ENCODE results near the gene FGD4.

DNA sequence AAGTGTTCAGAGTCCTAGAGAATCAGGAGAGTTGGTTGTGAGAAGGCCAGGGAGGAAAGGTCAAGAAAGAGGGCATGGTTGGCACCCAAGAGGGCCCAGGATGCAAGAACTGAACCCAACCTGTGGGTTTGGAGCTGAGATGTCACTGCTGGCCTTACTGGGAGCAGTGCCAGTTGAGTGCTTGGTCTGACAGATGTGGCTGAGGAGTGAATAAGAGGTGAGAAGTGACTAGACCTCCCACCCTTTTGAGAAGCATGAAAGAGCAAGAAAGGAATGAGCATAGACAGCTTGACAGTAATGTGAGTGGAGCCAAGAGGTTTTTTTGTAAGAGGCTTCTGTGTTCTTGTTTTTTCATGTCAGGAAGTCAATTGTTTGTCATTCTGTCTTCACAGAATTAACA is 95.3 kb downstream of the FGD4 start:
- TF ChIP-seq, protein P1, sequence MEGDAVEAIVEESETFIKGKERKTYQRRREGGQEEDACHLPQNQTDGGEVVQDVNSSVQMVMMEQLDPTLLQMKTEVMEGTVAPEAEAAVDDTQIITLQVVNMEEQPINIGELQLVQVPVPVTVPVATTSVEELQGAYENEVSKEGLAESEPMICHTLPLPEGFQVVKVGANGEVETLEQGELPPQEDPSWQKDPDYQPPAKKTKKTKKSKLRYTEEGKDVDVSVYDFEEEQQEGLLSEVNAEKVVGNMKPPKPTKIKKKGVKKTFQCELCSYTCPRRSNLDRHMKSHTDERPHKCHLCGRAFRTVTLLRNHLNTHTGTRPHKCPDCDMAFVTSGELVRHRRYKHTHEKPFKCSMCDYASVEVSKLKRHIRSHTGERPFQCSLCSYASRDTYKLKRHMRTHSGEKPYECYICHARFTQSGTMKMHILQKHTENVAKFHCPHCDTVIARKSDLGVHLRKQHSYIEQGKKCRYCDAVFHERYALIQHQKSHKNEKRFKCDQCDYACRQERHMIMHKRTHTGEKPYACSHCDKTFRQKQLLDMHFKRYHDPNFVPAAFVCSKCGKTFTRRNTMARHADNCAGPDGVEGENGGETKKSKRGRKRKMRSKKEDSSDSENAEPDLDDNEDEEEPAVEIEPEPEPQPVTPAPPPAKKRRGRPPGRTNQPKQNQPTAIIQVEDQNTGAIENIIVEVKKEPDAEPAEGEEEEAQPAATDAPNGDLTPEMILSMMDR (IDR thresholded peaks at IDR 0.05) = no peak
- no peak for TF ChIP-seq POLR2A (IDR thresholded peaks at IDR 0.05)
